NOMO-1 treated with DMSO at 0.1 percent for 48 hours (cell line): ENCODE results near the gene OR10A7.
"Not testable (repeated sequence)": the region's sequence is repeated elsewhere in the genome, so short reads cannot be mapped to it uniquely, and the experiment has no call there.

Experiments
- DNase-seq: peaks from one replicate; lab custom pipeline; 2025; ENCODE audit not compliant: unreplicated experiment; lab: John Stamatoyannopoulos, UW

The OR10A7 gene, protein sequence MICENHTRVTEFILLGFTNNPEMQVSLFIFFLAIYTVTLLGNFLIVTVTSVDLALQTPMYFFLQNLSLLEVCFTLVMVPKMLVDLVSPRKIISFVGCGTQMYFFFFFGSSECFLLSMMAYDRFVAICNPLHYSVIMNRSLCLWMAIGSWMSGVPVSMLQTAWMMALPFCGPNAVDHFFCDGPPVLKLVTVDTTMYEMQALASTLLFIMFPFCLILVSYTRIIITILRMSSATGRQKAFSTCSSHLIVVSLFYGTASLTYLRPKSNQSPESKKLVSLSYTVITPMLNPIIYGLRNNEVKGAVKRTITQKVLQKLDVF

DNA sequence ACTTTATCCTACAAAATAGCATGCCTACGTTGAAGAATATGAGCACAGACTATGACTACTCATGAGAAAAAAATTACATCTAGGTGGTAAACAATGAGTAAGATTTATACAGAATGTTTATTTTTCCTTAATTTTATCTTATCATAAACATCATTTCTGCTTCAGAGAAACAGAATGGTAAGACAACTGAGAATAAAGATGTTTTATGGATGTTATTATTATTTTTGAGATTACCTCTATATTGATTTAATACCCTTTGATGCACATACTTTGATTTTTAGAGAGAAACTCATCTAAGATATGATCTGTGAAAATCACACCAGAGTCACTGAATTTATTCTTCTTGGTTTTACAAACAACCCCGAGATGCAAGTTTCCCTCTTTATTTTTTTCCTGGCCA, at the start of gene OR10A7:
Gene OR10A7, plus strand, starts transcription at position 301 of the 400 bp plus-strand sequence. Its CDS starts 0 bp downstream, at position 301.
- no peak for DNase-seq

DNA sequence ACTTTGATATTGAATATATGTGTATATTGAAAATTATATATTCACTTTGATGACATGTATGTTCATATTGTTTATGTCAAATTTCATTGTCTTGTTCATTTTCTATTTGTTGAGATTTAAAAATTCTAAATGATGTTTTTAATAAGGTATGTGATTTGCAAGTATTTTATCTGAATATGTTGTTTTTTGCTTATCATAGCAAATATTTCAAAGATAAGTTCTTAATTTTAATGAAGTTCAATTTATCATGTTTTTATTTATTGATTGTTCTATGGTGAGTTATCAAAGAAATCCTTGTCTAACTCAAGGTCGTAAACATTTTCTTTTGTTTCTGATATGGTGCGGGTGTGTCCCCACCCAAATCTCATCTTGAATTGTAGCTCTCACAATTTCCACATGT, 49.4 kb upstream of the OR10A7 start:
- no peak for DNase-seq

DNA sequence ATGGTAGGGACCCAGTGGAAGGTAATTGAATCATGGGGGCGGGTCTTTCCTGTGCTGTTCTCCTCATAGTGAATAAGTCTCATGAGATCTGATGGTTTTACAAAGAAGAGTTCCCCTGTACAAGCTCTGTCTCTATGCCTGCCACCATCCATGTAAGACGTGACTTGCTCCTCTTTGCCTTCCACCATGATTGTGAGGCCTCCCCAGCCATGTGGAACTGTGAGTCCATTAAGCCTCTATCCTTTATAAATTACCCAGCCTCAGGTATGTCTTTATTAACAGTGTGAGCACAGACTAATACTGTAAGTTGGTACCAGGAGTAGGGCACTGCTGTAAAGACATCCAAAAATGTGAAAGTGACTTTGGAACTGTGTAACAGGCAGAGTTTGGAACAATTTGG, 49.0 kb upstream of the OR10A7 start:
- not testable (repeated sequence) for DNase-seq

DNA sequence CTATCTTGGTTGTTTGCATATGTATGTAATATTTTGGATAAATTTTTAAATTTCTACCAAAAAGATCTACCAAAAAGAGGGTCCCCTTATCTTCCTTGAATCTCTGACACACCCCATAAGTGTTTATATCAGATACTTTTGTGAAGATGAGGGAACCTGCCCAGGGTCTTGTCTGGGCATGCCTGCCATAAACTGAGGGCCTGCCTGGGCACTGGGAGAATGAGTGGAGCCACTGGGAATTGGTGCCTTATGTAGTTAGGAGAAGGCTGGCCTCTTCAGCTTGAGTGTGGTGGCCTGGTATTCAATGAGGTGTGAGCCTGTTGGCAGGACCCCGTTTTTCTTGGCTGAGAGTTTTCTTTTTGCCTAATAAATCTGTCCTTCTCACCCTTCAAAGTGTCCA, 48.1 kb upstream of the OR10A7 start:
- no peak for DNase-seq

DNA sequence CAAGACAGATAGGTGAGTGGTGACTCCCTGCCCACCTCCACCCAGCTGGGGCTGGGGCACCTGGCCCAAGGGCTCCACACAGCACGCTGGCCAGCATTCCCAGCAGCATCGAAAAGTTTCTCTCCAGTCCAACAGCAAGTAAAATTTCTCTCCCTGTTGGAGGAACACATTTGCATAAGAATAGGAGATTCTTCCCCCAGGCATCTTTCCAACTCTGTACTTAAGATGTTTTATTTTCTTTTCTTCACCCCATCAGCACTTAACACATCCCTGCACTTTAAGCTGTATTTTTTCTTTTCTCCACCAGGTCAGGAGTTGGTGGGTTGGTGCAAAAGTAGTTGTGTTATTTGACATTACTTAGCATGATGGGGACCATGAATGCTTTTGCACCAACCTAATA, 47.4 kb upstream of the OR10A7 start:
- DNase-seq, result no peak

DNA sequence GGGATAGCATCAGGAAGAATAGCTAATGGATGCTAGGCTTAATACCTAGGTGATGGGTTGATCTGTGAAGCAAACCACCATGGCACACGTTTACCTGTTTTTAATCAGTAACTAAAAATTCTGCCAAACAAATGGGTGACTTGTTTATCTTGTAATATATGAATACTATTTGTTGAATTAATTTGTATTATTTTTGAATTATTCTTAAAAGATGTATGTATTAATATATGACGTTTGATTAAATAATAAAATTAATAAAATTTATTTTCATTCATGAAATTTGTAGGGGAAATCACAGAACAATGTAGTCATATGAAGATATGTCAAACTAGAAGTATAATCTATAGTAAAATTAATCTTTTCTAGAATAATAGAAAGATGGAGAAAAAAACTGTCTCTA, 32.3 kb upstream of the OR10A7 start:
- no peak for DNase-seq

DNA sequence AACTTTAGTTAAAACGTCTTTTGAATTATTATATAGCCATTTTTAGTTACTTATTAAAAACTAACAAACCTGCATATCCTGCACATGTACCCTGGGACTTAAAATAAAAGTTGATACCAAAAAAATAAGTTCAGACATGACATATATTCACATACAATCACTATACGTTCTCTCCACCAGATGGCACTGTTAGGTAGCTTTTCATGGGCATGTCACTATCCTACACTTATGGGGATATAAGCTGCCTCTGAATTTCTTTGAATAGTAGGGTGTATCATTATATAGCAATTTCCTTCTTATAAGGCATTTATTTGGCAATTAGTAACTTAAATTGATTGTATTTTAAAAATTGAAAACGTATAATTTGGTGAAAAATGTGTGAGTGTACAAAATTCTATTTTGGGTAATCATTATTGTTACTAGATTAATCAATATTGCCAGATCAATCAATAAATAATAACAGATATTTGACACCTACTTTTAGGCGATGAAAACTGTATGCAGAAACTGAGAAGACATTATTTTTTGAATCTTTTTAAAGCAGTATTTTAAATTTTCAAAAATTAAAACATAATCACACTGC, 31.8 kb upstream of the OR10A7 start:
- DNase-seq, result peak; percentile 74

DNA sequence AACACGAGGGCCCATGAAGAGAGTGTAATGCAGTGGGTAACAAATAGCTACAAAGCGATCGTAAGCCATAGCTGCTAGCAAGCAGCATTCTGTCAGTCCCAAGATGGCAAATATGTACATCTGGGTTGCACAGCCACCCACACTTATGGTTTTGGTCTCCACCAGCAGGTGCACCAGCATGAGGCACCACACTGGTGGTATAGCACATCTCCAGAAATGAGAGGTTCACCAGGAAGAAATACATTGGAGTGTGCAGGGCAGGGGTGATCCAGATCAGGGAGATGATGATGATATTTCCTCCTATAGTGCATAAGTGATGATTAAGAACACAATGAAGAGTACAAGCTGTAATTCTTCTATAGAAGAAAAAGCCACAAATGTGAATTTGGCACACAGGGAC, 26.4 kb upstream of the OR10A7 start:
- DNase-seq, result no peak

DNA sequence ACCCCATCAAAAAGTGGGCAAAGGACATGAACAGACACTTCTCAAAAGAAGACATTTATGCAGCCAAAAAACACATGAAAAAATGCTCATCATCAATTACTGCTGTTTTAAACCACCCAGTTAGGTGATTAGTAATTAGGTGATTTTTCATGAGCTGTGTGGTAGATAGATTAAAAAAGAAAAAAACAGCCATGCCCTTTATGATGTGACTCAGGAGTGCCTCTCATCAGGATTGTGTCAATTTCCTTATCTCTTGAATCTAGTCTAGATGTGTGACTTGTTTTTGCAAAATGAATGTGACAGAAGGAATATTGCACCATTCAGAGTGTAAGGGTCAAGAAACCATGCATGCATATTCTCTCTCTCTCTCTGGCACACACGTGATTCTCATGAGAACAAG, 5.7 kb downstream of the OR10A7 start:
- no peak for DNase-seq

DNA sequence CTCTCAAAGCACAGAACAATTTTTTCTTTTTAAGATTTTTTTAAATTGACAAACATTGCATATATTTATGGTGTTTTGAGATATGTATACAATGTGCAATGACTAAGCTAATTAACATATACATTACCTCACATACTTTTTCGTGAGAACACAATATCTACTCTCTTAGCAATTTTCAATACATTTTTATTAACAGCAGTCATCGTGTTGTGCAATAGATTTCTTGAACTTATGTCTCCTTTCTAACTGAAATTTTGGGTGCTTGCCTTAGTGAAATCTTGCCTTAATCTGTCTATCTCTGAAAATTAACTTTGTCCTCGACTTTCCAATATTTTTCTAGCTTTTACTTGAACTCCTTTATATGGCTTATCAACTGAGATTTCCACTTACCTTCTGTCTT, 6.8 kb downstream of the OR10A7 start:
- no peak for DNase-seq

DNA sequence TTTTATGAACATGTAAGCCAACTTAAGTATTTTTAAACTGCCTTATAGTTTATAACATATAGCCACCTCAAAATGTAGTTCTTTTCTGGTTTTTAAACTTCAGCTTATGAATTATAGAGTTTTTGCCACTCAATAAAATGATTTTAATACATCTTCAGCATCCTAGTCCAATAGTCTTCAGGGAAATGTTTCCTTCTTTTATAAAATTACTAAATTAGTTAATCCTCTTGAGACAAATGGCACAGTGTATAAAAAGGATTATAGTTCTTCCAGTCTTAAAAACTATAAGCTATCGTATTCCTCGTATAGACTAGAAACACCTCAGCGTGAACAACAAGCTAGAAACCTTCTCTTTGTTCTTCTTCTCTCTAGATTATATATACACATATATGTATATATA, 23.5 kb downstream of the OR10A7 start, which contains the start of gene OR6C74:
Gene OR6C74, plus strand, starts transcription at position 301 of the 400 bp plus-strand sequence. CDS start 2,679 bp downstream, outside the sequence.
- DNase-seq, result no peak

DNA sequence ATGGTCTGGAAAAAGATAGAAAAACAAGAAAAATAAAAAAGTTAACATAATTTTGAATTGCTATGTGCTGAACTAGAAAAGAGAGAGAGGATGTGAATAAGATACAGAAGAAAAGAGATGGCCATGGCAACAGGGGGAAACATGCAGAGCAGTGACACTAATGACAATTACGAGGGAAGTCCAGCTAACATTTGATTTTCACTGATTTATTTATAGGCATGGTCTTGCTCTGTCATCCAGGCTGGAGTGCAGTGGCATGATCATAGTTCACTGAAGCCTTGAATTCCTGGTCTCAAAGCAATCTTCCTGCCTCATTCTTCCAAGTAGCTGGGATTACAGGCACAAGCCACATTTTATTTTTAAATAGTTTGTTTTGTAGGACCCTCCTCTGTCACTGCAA, 25.3 kb downstream of the OR10A7 start:
- DNase-seq, result no peak

DNA sequence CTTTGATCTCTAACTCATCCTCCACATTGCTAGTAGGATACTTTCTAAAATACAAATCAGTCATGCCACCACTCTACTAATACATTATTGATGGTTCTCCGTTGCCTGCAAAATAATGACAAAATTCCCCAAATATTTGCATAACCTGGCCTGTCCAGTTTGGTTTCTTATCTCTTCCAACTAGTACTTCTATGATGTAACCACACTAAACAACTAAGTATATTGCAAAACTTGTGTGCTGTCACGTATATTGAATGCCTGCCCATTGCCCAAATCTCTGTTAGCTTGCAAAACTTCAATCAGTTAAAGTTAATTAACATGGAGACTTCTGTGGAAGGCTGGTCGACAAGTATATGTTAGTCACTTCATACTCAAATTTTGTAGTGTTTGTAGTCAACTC, 30.1 kb downstream of the OR10A7 start:
- no peak for DNase-seq

DNA sequence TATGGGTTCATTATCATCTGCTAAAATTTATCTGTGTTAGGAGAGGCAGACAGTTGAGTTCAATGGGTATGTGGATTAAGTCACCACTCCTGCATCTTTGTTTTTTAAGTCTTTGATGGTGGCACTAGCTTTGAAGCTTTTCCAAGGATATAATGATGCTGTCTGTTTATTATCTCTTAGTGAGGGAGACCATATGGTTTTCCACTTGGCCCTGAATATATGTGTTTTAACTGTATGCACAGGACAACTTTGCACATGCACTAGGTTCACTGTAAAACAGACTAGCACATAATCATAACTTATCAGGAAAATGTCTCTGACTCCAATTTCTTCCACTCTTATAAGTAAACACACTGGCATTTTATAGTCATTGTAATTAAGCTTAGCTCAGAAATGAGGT, 32.5 kb downstream of the OR10A7 start:
- no peak for DNase-seq

DNA sequence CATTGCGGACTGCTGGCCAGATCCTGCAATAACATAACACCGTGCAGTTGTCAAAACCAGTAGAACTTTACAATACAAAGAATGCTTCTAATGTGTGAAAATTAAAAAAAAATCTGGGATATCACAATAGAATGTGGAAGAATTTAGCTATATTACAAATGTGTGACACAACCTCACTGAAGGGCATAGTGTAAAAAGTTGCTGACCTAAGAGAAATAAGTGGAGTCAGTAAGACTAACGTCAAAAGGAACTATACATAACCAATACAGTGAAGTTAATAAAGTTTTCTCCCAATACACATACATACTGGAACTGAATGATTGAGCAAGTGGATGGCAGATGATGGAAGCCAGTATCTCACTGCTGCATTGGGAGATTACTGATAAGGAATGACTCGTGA, 36.0 kb downstream of the OR10A7 start:
- DNase-seq, result no peak

DNA sequence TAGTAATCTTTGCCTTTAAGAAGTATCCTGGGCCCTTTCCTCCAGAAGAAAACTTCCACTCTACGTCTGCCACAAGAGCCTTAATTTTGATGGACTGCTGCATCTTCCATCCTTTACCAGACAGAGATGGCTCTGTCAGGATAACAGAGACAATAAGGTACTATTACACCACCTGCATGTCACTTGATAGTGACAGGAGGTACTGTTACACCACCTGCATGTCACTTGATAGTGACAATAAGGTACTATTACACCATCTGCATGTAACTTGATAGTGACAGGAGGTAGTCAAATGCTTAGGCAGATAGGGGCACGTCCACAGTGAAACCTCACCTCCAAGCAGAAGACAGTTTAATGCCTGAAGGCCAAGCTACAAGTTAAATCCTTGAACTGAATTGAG, 37.5 kb downstream of the OR10A7 start:
- no peak for DNase-seq
